Right lobe of liver (tissue), 6 donors: ENCODE results near the gene GPR161. TPM values are rescaled to one million over a fixed set of nuclear protein-coding genes. Genes with fewer than 3 reads are reported as not detected.

Experiments
- ATAC-seq, 4 donors: fragments of 200-7000 bp; cut with Tn5 transposase; one replicate each; pipeline ENCODE4 v1.9.1; 2020; ENCODE audit warnings: mild to moderate bottlenecking in 4 of 4, moderate library complexity in 4 of 4
- DNase-seq, 3 donors: peaks; one replicate each; pipeline ENCODE4 v3.0.0-alpha.2; 2020
- H3K27ac ChIP-seq, 3 donors: fragments of 200-600 bp; one replicate each; pipeline ENCODE4 v1.8.0; 2022
- H3K27me3 ChIP-seq, 2 donors: fragments of 200-600 bp; one replicate each; pipeline ENCODE4 v1.8.0; 2022
- H3K36me3 ChIP-seq, 4 donors: fragments of 200-600 bp; sonication (generic) in 1 of 4; one replicate each; pipeline versions ENCODE4 v1.5.1 to v1.8.0; 2017 to 2022; ENCODE audit warnings: control low read depth in 1 of 4
- H3K4me1 ChIP-seq, 4 donors: fragments of 200-600 bp; sonication (generic) in 1 of 4; one replicate each; pipeline versions ENCODE4 v1.5.1 to v1.8.0; 2017 to 2022; ENCODE audit warnings: control low read depth in 1 of 4
- H3K4me3 ChIP-seq, 3 donors: fragments of 200-600 bp; one replicate each; pipeline ENCODE4 v1.8.0; 2022
- H3K9me3 ChIP-seq, 4 donors: fragments of 200-600 bp; sonication (generic) in 1 of 4; one replicate each; pipeline versions ENCODE4 v1.5.1 to v1.8.0; 2017 to 2022; ENCODE audit warnings: control low read depth in 1 of 4
- CTCF ChIP-seq, 4 donors: fragments of 200-600 bp in 3 of 4; fragments of 450-650 bp in 1 of 4; IDR thresholded peaks; one replicate each; pipeline versions ENCODE4 v1.5.1 to v1.8.0; 2016 to 2022; ENCODE audit warnings: antibody characterized with exemption in 4 of 4, mild to moderate bottlenecking in 2 of 4
- POLR2A ChIP-seq: fragments of 450-650 bp; IDR thresholded peaks from one replicate; pipeline ENCODE4 v1.6.1; 2017; ENCODE audit warnings: antibody characterized with exemption, mild to moderate bottlenecking
- WGBS: methylation state at CpG from one replicate; pipeline ENCODE4 v1.1.6; 2018; ENCODE audit warnings: low coverage, low lambda C conversion rate; ENCODE audit not compliant: insufficient coverage; ENCODE audit errors: missing lambda C conversion rate; 5-methylcytosine and 5-hydroxymethylcytosine counted together
- intact Hi-C, 2 donors: fragments of 100-400 bp; cut with DNase I; formaldehyde crosslinking; loops; one replicate each; pipeline versions ENCODE4 v1.11.2 to v1.14.1; 2022
- total RNA-seq, 6 experiments: library from RNA; depleted of rRNA in 2 of 6; stranded (reverse); fragments of >200 nt in 2 of 6; fragmentation: NEBNext Ultra II Directional in 3 of 6; extraction: Animal tissue kit (Norgen Biotek cat#: 25700) in 3 of 6; gene quantifications; one replicate each; pipeline versions ENCODE4 v1.1.0 to v1.2.4, GENCODE V29; 2016 to 2023
- donor health status: DM: no; HTN: yes; CAD: no.
- donor health status: DM: no; HTN: no; CAD: no.
- donor health status: DM: no; HTN: no; CAD: no.
- donor health status: DM: no; HTN: yes; CAD: no.
- donor health status: DM: no; HTN: yes; CAD: no.

The GPR161 gene
- total RNA-seq, 6 experiments from 2014 or later = 0.43 to 1.4 (median 0.48) TPM

- H3K27me3 ChIP-seq = no peaks in the 10 kb centered on the region
- DNase-seq = no peak
- intact Hi-C loops = no loop called here
- WGBS = 74% methylated on average over 8 of the region's 16 CpGs
- H3K9me3 ChIP-seq = no peaks in the 10 kb centered on the region
- H3K27ac ChIP-seq = no peak overlapping the region
- no peaks in the 10 kb centered on the region for H3K4me1 ChIP-seq
- ATAC-seq = peak; percentile 39 to 76 (median 52)
- TF ChIP-seq POLR2A = no peak
- peak; percentile 28 to 43 (median 36) for TF ChIP-seq CTCF (IDR thresholded peaks at IDR 0.05)
- no peak overlapping the region for H3K4me3 ChIP-seq
- H3K36me3 ChIP-seq = no peaks in the 10 kb centered on the region
Measured at GRCh38 chr1:168092566-168093355, 44.0 kb downstream of the GPR161 start.

- H3K27ac ChIP-seq = no peak overlapping the region
- no peaks in the 10 kb centered on the region for H3K9me3 ChIP-seq
- no peaks in the 10 kb centered on the region for H3K27me3 ChIP-seq
- DNase-seq (no peak), ATAC-seq (peak in 2 of 4 donors; percentile 10 to 50)
- intact Hi-C loops = no loop called here
- no peaks in the 10 kb centered on the region for H3K4me1 ChIP-seq
- 74% methylated on average over 5 of the region's 8 CpGs for WGBS
- TF ChIP-seq CTCF (IDR thresholded peaks at IDR 0.05) = no peak
- no peaks in the 10 kb centered on the region for H3K36me3 ChIP-seq
- H3K4me3 ChIP-seq = no peak overlapping the region
Measured at GRCh38 chr1:168091720-168092550, 44.8 kb downstream of the GPR161 start.

- intact Hi-C loops = no loop called here
- no peaks in the 10 kb centered on the region for H3K9me3 ChIP-seq
- ATAC-seq (no peak), DNase-seq (no peak)
- no peaks in the 10 kb centered on the region for H3K36me3 ChIP-seq
- H3K4me1 ChIP-seq = no peaks in the 10 kb centered on the region
- no peak overlapping the region for H3K4me3 ChIP-seq
- TF ChIP-seq CTCF (IDR thresholded peaks at IDR 0.05) (no peak), POLR2A (no peak)
- H3K27me3 ChIP-seq = no peaks in the 10 kb centered on the region
- H3K27ac ChIP-seq = no peak overlapping the region
- WGBS = 85% methylated on average over 7 of the region's 9 CpGs
Measured at GRCh38 chr1:168091063-168091462, 45.7 kb downstream of the GPR161 start.

GRCh38 chr1:168090395-168090794, 46.3 kb downstream of the GPR161 start:
- Histone ChIP-seq H3K9me3 (no peaks in the 10 kb centered on the region), H3K27ac (no peak overlapping the region), H3K27me3 (no peaks in the 10 kb centered on the region), H3K4me1 (no peaks in the 10 kb centered on the region), H3K4me3 (no peak overlapping the region), H3K36me3 (no peaks in the 10 kb centered on the region)
- 88% methylated on average over 11 of the region's 14 CpGs for WGBS
- intact Hi-C loops = no loop called here
- TF ChIP-seq CTCF (IDR thresholded peaks at IDR 0.05) = no peak
- TF ChIP-seq POLR2A = no peak
- DNase-seq = no peak
- no peak for ATAC-seq
